Uterus (tissue), 4 donors: ENCODE measurements around the gene DNM2. TPM values are rescaled to one million over a fixed set of nuclear protein-coding genes. Genes with fewer than 3 reads are reported as not detected.
"Not testable (repeated sequence)": the region's sequence is repeated elsewhere in the genome, so short reads cannot be mapped to it uniquely, and the experiment has no call there.

ENCODE experiments used
- DNase-seq, 2 donors: peaks; one replicate each; pipeline ENCODE4 v3.0.0-alpha.2; 2019 to 2020
- H3K27ac ChIP-seq, 2 donors: fragments of 200-600 bp; sonication (generic); 1 replicate in 1 of 2; 2 replicates in 1 of 2; pipeline ENCODE4 v1.5.1; 2016 to 2018
- H3K27me3 ChIP-seq, 2 donors: fragments of 200-600 bp; sonication (generic); one replicate each; pipeline ENCODE4 v1.5.1; 2018 to 2019; ENCODE audit warnings: control low read depth in 1 of 2
- H3K36me3 ChIP-seq, 2 donors: fragments of 200-600 bp; sonication (generic); one replicate each; pipeline ENCODE4 v1.5.1; 2019; ENCODE audit warnings: control low read depth in 1 of 2
- H3K4me1 ChIP-seq, 2 donors: fragments of 200-600 bp; sonication (generic); one replicate each; pipeline ENCODE4 v1.5.1; 2018 to 2019; ENCODE audit warnings: control low read depth in 1 of 2
- H3K4me3 ChIP-seq, 2 donors: fragments of 200-600 bp; sonication (generic); 1 replicate in 1 of 2; 2 replicates in 1 of 2; pipeline ENCODE4 v1.5.1; 2018 to 2019; ENCODE audit warnings: mild to moderate bottlenecking in 1 of 2
- H3K9me3 ChIP-seq, 2 donors: fragments of 200-600 bp; sonication (generic); one replicate each; pipeline ENCODE4 v1.5.1; 2019; ENCODE audit warnings: control low read depth in 1 of 2
- CTCF ChIP-seq, 4 experiments: fragments of 200-600 bp in 2 of 4; fragments of 450-650 bp in 2 of 4; sonication (generic) in 2 of 4; IDR thresholded peaks; one replicate each; pipeline ENCODE4 v1.5.1; 2016 to 2019; ENCODE audit warnings: antibody characterized with exemption in 4 of 4, mild to moderate bottlenecking in 2 of 4, moderate library complexity in 1 of 4
- POLR2A ChIP-seq, 2 donors: fragments of 450-650 bp; IDR thresholded peaks; one replicate each; pipeline ENCODE4 v1.6.1; 2016; ENCODE audit warnings: antibody characterized with exemption in 2 of 2, mild to moderate bottlenecking in 1 of 2, moderate library complexity in 1 of 2
- intact Hi-C: fragments of 100-400 bp; cut with DNase I; formaldehyde crosslinking; loops from one replicate; pipeline ENCODE4 v1.15.1; 2023; ENCODE audit warnings: low total_unique reads
- total RNA-seq, 4 donors: library from RNA; depleted of rRNA in 3 of 4; stranded (reverse); fragments of >200 nt in 3 of 4; gene quantifications; one replicate each; pipeline versions ENCODE4 v1.1.0 to v1.2.4, GENCODE V29; 2014 to 2023
- donor health status: DM: yes; HTN: yes; CAD: no.

Gene DNM2
- total RNA-seq, 4 donors from 2014 or later, result 46.8 to 150 (median 86.0) TPM

- Histone ChIP-seq H3K9me3 (no peaks in the 10 kb centered on the region), H3K4me1 (no peaks in the 10 kb centered on the region), H3K27ac (peak overlapping the region; percentile 0 to 1), H3K36me3 (no peaks in the 10 kb centered on the region), H3K27me3 (no peaks in the 10 kb centered on the region), H3K4me3 (no peak overlapping the region)
- intact Hi-C loops, result loop anchor here (10.0 kb wide), 1 partner anchor 148 kb away; the partner anchor contains the start of gene DNM2
- no peak for DNase-seq
- TF ChIP-seq POLR2A (IDR thresholded peaks at IDR 0.05) (no peak), CTCF (IDR thresholded peaks at IDR 0.05) (no peak)
Measured at GRCh38 chr19:10862561-10863106, 144.8 kb downstream of the DNM2 start.

GRCh38 chr19:10863107-10863717 lies 145.3 kb downstream of the DNM2 start:
- no peak overlapping the region for H3K4me3 ChIP-seq
- TF ChIP-seq CTCF (IDR thresholded peaks at IDR 0.05) (no peak), POLR2A (IDR thresholded peaks at IDR 0.05) (no peak)
- peak in 1 of 2 donors; percentile 42 for DNase-seq
- H3K4me1 ChIP-seq, result no peaks in the 10 kb centered on the region
- H3K27ac ChIP-seq, result peak overlapping the region; percentile 0 to 1
- no peaks in the 10 kb centered on the region for H3K27me3 ChIP-seq
- no peaks in the 10 kb centered on the region for H3K36me3 ChIP-seq
- intact Hi-C loops, result loop anchor here (10.0 kb wide), 1 partner anchor 148 kb away; the partner anchor contains the start of gene DNM2
- H3K9me3 ChIP-seq, result no peaks in the 10 kb centered on the region

- DNase-seq, result peak; percentile 85
- intact Hi-C loops, result loop anchor here (10.0 kb wide), 1 partner anchor 150 kb away; the partner anchor contains the start of gene DNM2
- Histone ChIP-seq H3K4me1 (no peaks in the 10 kb centered on the region), H3K27ac (peak overlapping the region in 1 of 2 donors; percentile 2), H3K27me3 (no peaks in the 10 kb centered on the region), H3K36me3 (no peaks in the 10 kb centered on the region), H3K9me3 (no peaks in the 10 kb centered on the region), H3K4me3 (no peak overlapping the region)
- peak; percentile 77 to 91 (median 86) for TF ChIP-seq CTCF (IDR thresholded peaks at IDR 0.05)
- TF ChIP-seq POLR2A (IDR thresholded peaks at IDR 0.05), result no peak
Measured at GRCh38 chr19:10864538-10864899, 146.6 kb downstream of the DNM2 start.

- intact Hi-C loops, result loop anchor here (10.0 kb wide), 1 partner anchor 152 kb away; the partner anchor contains the start of gene DNM2
- Histone ChIP-seq H3K36me3 (no peaks in the 10 kb centered on the region), H3K27ac (no peak overlapping the region), H3K4me3 (no peak overlapping the region), H3K4me1 (no peaks in the 10 kb centered on the region), H3K27me3 (no peaks in the 10 kb centered on the region), H3K9me3 (no peaks in the 10 kb centered on the region)
- TF ChIP-seq POLR2A (IDR thresholded peaks at IDR 0.05) (no peak), CTCF (IDR thresholded peaks at IDR 0.05) (no peak)
- DNase-seq, result no peak
Measured at GRCh38 chr19:10866495-10866894, 148.6 kb downstream of the DNM2 start.

GRCh38 chr19:10868872-10869547 lies 151.1 kb downstream of the DNM2 start:
- no peak overlapping the region for H3K4me3 ChIP-seq
- TF ChIP-seq CTCF (IDR thresholded peaks at IDR 0.05), result no peak
- no peak for TF ChIP-seq POLR2A (IDR thresholded peaks at IDR 0.05)
- H3K27me3 ChIP-seq, result no peaks in the 10 kb centered on the region
- H3K9me3 ChIP-seq, result no peaks in the 10 kb centered on the region
- no peak overlapping the region for H3K27ac ChIP-seq
- peaks cover 0 to 6% of the 10 kb centered on the region in 2 donors for H3K4me1 ChIP-seq
- H3K36me3 ChIP-seq, result no peaks in the 10 kb centered on the region
- intact Hi-C loops, result loop anchor here (10.0 kb wide), 1 partner anchor 154 kb away; the partner anchor contains the start of gene DNM2
- no peak for DNase-seq

- H3K36me3 ChIP-seq, H3K4me1 ChIP-seq, H3K4me3 ChIP-seq, H3K27me3 ChIP-seq, H3K9me3 ChIP-seq: not testable (repeated sequence)
- intact Hi-C loops, result loop anchor here (10.0 kb wide), 1 partner anchor 155 kb away; the partner anchor contains the start of gene DNM2
- DNase-seq, result peak; percentile 37 to 49
- peak overlapping the region in 1 of 2 donors; percentile 89 for H3K27ac ChIP-seq
Measured at GRCh38 chr19:10869872-10870311, 152.0 kb downstream of the DNM2 start.
